Kidney (tissue), 14 donors: ENCODE results near the gene MEDAG. TPM values are rescaled to one million over a fixed set of nuclear protein-coding genes. Genes with fewer than 3 reads are reported as not detected.

Experiments used
- DNase-seq, 5 donors: peaks; one replicate each; pipeline ENCODE4 v3.0.0-alpha.2; 2013 to 2020
- FAIRE-seq: peaks from 2 replicates; lab custom pipeline; 2012; peaks lifted over from hg19 to GRCh38; lab: Jason Lieb, UNC
- H3K27ac ChIP-seq, 2 donors: one replicate each; pipeline ENCODE4 v1.7.0; 2013; ENCODE audit warnings: low read depth in 2 of 2, low read length in 2 of 2, inconsistent platforms in 1 of 2
- H3K27me3 ChIP-seq: one replicate; pipeline ENCODE4 v1.7.1; 2013; ENCODE audit warnings: low read length, inconsistent platforms; ENCODE audit not compliant: control insufficient read depth, insufficient read depth
- H3K36me3 ChIP-seq, 3 donors: one replicate each; pipeline versions ENCODE4 v1.7.0 to v1.7.1; 2013; ENCODE audit warnings: low read length in 3 of 3, control low read depth in 1 of 3, inconsistent platforms in 1 of 3; ENCODE audit not compliant: insufficient read depth in 3 of 3, control insufficient read depth in 2 of 3
- H3K4me1 ChIP-seq, 3 donors: one replicate each; pipeline versions ENCODE4 v1.7.0 to v1.7.1; 2013; ENCODE audit warnings: low read length in 3 of 3, inconsistent platforms in 1 of 3, low read depth in 1 of 3; ENCODE audit not compliant: control insufficient read depth in 2 of 3, insufficient read depth in 2 of 3
- H3K4me3 ChIP-seq, 3 donors: one replicate each; pipeline versions ENCODE4 v1.7.0 to v1.8.1; 2013; ENCODE audit warnings: low read length in 3 of 3, control low read depth in 1 of 3, inconsistent platforms in 1 of 3
- H3K9ac ChIP-seq, 3 donors: one replicate each; pipeline versions ENCODE4 v1.7.0 to v1.7.1; 2013; ENCODE audit warnings: low read length in 3 of 3, control low read depth in 1 of 3, inconsistent platforms in 1 of 3
- H3K9me3 ChIP-seq, 3 donors: one replicate each; pipeline versions ENCODE4 v1.7.0 to v1.7.1; 2013; ENCODE audit warnings: low read length in 3 of 3, control low read depth in 1 of 3, inconsistent platforms in 1 of 3; ENCODE audit not compliant: control insufficient read depth in 2 of 3, insufficient read depth in 1 of 3
- intact Hi-C: fragments of 100-400 bp; cut with DNase I; formaldehyde crosslinking; loops from one replicate; pipeline ENCODE4 v1.11.1; 2022
- polyA plus RNA-seq: library from polyadenylated mRNA; stranded (reverse); fragments of 350-450 nt; fragmentation: Illumina TruSeq; extraction: RNeasy Lipid Tissue Mini Kit (QIAGEN cat#74804); gene quantifications from one replicate; pipeline ENCODE4 v1.2.3, GENCODE V29; 2014; ENCODE audit warnings: low read depth, low replicate concordance; ENCODE audit not compliant: insufficient read depth
- total RNA-seq: library from RNA; stranded (reverse); fragmentation: NEBNext Ultra II Directional; extraction: Animal tissue kit (Norgen Biotek cat#: 25700); gene quantifications from one replicate; pipeline ENCODE4 v1.2.1, GENCODE V29; 2021
- TF ChIP-seq, protein P1 (sequence below): IDR thresholded peaks from 3 replicates; pipeline ENCODE4 v1.5.1; 2012; ENCODE audit warnings: mild to moderate bottlenecking, moderate library complexity, borderline replicate concordance; ENCODE audit not compliant: insufficient read depth; ENCODE audit errors: extremely low read depth
- donor health status: control.
- donor health status: control.
- donor health status: control.
- donor health status: control.
- donor health status: control.
- donor health status: DM: yes; HTN: yes; CAD: no.
- donor health status: Normal renal cell carcinoma (clear cell type).

The MEDAG gene
- total and polyA plus RNA-seq, 2 donors from 2014 or later = 1.0 to 12.1 TPM

GRCh38 chr13:30874111-30874510 is 32.0 kb upstream of the MEDAG start:
- Histone ChIP-seq H3K27ac (no peak overlapping the region), H3K36me3 (no peaks in the 10 kb centered on the region), H3K27me3 (no peaks in the 10 kb centered on the region), H3K4me3 (no peak overlapping the region), H3K9me3 (no peaks in the 10 kb centered on the region), H3K9ac (no peak overlapping the region), H3K4me1 (peaks cover 0 to 2% (median 0%) of the 10 kb centered on the region in 3 donors)
- no peak for DNase-seq
- no peak for FAIRE-seq
- intact Hi-C loops = no loop called here
- TF ChIP-seq, protein P1, sequence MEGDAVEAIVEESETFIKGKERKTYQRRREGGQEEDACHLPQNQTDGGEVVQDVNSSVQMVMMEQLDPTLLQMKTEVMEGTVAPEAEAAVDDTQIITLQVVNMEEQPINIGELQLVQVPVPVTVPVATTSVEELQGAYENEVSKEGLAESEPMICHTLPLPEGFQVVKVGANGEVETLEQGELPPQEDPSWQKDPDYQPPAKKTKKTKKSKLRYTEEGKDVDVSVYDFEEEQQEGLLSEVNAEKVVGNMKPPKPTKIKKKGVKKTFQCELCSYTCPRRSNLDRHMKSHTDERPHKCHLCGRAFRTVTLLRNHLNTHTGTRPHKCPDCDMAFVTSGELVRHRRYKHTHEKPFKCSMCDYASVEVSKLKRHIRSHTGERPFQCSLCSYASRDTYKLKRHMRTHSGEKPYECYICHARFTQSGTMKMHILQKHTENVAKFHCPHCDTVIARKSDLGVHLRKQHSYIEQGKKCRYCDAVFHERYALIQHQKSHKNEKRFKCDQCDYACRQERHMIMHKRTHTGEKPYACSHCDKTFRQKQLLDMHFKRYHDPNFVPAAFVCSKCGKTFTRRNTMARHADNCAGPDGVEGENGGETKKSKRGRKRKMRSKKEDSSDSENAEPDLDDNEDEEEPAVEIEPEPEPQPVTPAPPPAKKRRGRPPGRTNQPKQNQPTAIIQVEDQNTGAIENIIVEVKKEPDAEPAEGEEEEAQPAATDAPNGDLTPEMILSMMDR = no peak

DNA sequence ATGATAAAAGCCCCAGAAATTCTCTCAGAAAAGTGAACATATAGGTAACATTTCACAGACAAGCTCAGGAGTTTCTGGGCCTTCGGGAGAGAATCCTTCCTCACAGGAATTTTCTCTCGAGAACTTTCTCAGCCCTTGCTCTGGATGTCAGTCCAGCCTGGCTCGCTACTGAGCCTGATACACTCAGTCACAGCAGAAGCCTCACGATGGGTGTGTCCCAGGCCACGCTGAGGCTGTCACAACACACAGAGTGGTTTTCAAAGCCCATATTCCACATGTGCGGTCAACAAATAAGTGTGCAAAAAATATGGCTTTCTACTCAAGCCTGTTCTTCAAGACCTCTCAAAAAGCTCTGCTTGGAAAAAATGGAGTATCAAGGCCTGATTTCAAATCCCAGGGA is 31.5 kb upstream of the MEDAG start:
- Histone ChIP-seq H3K4me1 (no peaks in the 10 kb centered on the region), H3K27ac (no peak overlapping the region), H3K36me3 (no peaks in the 10 kb centered on the region), H3K27me3 (no peaks in the 10 kb centered on the region), H3K4me3 (no peak overlapping the region), H3K9me3 (no peaks in the 10 kb centered on the region), H3K9ac (no peak overlapping the region)
- DNase-seq (no peak), FAIRE-seq (no peak)
- intact Hi-C loops = no loop called here
- TF ChIP-seq, protein P1 = no peak

GRCh38 chr13:30877335-30877734 is 28.7 kb upstream of the MEDAG start:
- TF ChIP-seq, protein P1 = no peak
- peaks cover 0 to 12% (median 8%) of the 10 kb centered on the region in 3 donors for H3K4me1 ChIP-seq
- no peak overlapping the region for H3K9ac ChIP-seq
- H3K36me3 ChIP-seq = no peaks in the 10 kb centered on the region
- DNase-seq (peak in 2 of 5 donors; percentile 43 to 69), FAIRE-seq (no peak)
- intact Hi-C loops = no loop called here
- H3K27ac ChIP-seq = no peak overlapping the region
- no peak overlapping the region for H3K4me3 ChIP-seq
- no peaks in the 10 kb centered on the region for H3K27me3 ChIP-seq
- no peaks in the 10 kb centered on the region for H3K9me3 ChIP-seq
